ENCODE data around the gene NFYB.

DNA sequence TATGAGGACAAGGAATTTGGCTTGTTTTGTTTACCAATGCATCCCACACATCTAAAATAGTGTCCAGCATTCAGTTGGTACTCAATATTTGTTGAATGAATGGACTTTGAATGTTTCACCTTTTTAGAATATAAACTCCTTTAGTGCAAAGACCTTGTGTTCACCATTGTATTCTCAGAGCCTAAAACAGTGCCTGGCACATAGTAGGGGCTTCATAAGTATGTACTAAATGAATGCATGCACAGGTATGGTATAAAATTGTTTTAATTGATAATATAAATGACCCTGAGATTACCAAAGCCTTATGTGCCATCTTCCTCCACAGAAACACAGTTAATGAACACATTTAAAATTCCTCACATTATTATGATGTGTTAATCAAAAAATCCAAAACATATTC, 5.0 kb upstream of the NFYB start:
- TF ChIP-seq, protein P1, sequence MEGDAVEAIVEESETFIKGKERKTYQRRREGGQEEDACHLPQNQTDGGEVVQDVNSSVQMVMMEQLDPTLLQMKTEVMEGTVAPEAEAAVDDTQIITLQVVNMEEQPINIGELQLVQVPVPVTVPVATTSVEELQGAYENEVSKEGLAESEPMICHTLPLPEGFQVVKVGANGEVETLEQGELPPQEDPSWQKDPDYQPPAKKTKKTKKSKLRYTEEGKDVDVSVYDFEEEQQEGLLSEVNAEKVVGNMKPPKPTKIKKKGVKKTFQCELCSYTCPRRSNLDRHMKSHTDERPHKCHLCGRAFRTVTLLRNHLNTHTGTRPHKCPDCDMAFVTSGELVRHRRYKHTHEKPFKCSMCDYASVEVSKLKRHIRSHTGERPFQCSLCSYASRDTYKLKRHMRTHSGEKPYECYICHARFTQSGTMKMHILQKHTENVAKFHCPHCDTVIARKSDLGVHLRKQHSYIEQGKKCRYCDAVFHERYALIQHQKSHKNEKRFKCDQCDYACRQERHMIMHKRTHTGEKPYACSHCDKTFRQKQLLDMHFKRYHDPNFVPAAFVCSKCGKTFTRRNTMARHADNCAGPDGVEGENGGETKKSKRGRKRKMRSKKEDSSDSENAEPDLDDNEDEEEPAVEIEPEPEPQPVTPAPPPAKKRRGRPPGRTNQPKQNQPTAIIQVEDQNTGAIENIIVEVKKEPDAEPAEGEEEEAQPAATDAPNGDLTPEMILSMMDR (IDR thresholded peaks at IDR 0.05) = no peak
- no peak for TF ChIP-seq EZH2 (IDR thresholded peaks at IDR 0.05; ENCODE audit: borderline replicate concordance, insufficient read depth, low read depth, low read length, poor library complexity, severe bottlenecking)

Data from B cell (primary cell).